NCI-H2171 (cell line): ENCODE results near the gene SGSH.
"Not testable (repeated sequence)": the region's sequence is repeated elsewhere in the genome, so short reads cannot be mapped to it uniquely, and the experiment has no call there.

Experiments
- DNase-seq: peaks from one replicate; lab custom pipeline; 2025; lab: John Stamatoyannopoulos, UW

The SGSH gene

DNA sequence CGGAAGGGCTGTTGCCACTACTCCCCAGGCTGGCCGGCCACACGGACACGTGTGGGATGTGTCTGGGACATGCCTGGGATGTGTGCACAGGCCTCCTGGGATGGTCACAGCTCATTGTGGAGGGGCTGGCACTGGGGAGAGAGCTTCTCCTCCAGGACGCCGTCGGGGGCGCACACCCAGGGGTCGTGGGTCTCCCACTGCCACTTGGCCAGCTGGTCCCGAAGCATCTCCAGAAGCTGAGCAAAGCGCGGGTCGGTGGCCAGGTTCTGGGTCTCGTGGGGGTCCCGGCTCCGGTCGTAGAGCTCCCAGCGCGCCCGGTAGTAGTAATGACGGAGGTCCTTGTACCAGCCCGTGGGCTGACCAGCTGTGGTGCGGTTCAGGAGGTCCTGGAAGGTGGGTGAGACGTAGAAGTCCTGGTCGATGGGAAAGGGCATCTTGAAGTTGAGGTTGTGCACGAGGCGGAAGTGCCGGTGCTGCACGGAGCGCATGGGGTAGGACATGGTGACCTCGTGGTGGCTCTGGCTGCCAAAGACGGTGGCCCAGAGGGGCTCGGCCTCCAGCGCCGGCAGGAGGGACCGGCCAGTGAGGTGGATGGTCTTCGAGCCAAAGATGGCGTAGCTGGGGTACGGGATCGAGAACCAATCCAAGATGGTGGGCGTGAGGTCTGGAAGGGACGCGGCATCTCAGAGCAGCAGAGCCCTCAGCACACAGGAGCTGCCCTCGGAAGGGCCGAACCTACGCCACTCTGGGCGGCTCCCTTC is 9.6 kb downstream of the SGSH start:
- DNase-seq, result no peak

DNA sequence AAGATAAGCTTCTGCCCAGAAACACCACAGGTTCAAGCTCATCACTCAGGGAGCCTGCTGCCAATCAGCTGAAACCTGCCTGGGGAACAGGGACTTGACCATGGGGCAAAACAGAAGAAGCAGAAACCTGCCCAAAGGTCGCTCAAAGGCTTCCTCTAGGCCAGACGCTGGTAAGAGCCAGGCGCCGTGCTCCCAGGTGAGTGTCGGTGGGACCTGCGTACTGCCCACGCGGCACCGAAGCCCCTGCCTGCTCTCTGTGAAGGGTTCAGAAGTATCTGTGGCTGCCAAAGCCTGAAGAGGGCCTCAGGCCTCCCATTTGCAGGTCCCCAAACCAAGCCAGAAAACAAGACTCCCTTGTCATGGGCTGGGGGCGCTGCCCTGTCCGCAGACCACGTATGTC is 10.4 kb downstream of the SGSH start:
- no peak for DNase-seq

DNA sequence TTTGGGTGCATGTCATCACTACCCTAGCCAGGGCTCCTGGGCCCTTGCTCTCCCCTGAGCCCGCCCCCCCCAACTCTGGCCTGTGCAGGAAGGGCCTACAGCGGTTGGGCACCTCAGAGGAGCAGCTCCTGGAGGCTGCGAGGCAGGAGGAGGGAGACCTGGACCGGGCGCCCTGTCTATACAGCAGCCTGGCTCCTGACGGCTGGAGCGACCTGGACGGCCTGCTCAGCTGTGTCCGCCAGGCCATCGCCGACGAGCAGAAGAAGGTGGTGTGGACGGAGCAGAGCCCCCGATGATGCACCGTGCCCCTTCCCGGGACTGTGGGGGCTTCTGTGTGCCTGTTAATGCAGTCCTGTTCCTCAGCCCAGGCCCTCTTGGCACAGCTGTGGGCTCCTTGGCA is 12.1 kb downstream of the SGSH start:
- DNase-seq, result no peak

DNA sequence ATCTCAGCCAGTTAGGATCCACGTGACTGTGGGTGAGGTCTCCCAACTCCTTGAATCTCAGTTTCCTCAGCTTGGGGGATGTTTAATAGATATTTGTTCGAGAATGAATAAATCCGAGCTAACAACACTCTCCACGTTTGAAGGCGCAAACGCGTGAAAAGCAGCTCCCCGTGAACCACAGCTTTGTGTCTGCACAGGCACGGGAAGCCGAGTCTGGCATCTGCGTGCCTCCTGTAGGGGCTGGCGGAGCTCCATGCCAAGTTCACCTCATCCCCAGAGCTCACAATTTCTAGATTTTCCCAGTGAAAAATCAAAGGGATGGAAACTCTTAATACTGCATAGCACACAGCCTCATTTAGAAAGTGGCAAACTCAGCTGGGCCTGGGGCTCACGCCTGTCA is 14.3 kb downstream of the SGSH start:
- DNase-seq, result no peak

DNA sequence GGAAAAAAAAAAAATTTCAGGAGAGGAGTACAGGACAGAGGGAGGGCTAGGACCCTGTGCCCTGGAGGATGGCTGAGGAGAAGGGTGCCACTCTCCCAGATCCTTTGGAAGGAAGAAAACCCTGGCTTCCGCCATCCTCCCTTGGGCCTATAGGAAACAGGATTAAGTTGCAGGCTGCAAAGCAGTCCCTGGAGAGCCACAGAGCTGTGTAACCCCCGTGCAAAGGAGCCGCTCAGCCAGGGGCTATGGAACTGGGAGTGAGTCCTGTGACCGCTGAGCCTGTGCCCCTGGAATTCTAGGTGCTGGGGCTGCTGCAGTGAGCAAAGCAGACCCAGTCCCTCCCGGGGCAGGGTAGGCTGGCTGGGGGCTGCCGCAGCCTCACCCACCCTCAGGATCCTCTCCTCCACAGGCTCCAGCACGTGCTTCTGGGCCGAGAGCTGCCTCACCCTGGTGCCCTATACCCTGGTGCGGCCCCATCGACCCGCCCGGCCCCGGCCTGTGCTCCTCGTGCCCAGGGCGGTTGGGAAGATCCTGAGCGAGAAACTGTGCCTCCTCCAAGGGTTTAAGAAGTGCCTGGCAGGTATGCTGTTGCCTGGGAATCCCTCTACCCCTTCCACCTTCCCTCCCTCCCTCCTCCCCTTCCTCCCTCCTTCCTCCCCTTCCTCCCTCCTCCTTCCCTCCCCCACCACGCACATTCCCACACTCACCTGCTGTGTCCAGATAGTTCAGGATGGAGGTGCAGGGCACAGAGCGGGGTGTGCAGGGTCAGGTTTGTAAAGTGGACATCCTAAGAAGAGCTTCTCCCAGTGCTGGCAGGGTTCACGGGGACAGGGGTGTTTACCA is 15.3 kb downstream of the SGSH start:
- no peak for DNase-seq

DNA sequence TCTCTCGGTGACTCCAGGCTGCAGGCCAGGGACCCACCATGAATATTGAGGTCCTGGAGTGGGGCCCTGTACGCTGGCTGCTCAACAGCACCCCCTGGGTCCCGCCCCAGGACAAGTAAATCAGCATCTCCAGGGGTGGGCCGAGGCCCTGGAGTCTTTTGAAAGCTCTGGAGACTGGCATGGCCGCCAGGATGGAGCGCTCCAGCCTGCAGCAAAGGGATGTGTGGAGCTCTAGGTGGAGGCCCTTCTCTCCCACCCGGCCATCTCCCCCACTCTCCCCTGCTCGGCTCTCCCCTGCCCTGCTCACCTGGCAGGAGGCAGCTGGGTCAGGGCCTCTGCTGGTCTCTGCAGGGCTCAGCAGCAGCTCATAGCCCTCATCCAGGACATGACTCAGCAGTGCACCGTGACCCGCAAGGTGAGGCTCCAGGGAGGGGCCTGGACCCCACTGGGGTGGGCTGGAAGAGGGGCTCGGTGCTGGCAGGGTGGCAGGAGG is 16.6 kb downstream of the SGSH start:
- DNase-seq, result no peak

DNA sequence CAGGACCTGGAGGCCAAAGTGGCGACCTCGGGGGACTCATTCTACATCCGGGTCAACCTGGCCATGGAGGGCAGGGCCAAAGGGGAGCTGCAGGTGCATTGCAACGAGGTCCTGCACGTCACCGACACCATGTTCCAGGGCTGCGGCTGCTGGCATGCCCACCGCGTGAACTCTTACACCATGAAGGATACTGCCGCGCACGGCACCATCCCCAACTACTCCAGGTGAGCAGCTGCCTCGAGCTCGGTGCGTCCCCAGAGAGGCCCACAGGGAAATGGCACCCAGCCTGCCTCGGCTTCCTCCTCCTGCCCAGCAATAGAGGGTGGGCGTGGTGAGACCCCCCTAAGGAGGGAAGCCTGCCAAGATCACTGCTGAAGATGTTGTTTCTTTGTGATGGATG is 17.9 kb downstream of the SGSH start:
- no peak for DNase-seq

DNA sequence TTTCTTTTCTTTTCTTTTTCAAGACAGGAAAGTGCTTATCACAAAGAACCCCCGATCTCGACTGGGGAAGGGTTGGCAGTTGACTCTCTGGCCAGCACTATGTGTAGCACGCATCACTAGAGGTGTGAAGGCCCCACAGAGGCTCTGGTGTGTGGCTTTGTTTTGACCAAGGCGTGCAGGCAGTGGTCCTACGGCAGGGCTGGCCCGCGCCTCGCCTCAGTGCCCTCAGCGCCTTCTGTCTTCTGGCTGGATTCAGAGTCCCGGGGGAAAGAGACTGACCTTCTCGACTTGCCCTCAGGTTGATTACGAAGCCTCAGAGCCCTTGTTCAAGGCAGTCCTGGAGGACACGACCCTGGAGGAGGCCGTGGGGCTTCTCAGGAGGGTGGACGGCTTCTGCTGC is 18.7 kb downstream of the SGSH start:
- no peak for DNase-seq

DNA sequence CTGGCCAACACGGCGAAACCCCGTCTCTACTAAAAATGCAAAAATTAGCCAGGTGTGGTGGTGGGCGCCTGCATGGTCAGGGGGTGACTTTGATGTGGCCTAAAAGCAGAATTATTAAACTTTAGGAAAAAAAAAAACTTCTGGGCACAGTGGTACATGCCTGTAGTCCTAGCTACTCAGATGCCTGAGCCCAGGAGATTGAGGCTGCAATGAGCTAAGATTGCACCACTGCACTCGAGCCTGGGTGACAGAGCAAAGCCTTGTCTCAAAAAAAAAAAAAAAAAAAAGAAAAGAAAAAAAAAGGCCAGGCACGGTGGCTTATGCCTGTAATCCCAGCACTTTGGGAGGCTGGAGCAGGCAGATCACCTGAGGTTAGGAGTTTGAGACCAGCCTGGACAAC is 20.8 kb downstream of the SGSH start:
- DNase-seq, result not testable (repeated sequence)

DNA sequence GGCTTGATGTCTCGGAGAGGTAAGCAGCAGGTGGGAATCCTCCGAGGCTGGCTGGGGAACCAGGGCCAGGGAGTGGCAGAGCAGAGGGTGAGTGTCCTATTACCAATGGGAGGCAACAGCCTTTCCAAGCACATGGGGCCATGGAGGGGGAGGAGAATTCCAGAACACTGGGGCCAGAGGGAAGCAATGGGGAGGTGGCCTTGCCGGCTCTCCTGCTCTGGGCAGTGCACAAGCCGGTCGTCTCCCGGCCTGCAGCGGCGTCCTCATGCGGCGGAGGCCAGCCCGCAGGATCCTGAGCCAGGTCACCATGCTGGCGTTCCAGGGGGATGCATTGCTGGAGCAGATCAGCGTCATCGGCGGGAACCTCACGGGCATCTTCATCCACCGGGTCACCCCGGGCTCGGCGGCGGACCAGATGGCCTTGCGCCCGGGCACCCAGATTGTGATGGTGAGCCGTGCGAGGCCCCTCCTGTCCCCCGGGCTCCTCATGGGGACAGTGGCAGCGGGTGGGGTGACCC is 21.9 kb downstream of the SGSH start:
- peak; percentile 54 for DNase-seq

DNA sequence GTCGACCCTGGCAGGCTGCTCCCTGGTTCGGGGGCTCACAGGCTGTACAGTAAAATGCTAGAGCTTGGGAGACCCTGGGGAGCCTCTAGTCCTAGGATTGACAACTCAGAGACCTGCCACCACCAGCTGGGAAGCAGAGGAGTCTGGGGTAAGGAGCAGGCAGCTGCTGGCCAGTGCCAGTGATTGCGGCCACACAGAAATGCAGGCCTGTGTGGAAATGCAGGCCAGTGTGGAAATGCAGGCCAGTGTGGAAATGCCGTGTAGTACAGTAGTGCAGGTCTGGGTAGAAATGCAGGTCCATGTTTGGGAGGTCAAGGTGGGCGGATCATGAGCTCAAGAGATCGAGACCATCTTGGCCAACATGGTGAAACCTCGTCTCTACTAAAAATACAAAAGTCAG is 23.5 kb downstream of the SGSH start:
- no peak for DNase-seq

DNA sequence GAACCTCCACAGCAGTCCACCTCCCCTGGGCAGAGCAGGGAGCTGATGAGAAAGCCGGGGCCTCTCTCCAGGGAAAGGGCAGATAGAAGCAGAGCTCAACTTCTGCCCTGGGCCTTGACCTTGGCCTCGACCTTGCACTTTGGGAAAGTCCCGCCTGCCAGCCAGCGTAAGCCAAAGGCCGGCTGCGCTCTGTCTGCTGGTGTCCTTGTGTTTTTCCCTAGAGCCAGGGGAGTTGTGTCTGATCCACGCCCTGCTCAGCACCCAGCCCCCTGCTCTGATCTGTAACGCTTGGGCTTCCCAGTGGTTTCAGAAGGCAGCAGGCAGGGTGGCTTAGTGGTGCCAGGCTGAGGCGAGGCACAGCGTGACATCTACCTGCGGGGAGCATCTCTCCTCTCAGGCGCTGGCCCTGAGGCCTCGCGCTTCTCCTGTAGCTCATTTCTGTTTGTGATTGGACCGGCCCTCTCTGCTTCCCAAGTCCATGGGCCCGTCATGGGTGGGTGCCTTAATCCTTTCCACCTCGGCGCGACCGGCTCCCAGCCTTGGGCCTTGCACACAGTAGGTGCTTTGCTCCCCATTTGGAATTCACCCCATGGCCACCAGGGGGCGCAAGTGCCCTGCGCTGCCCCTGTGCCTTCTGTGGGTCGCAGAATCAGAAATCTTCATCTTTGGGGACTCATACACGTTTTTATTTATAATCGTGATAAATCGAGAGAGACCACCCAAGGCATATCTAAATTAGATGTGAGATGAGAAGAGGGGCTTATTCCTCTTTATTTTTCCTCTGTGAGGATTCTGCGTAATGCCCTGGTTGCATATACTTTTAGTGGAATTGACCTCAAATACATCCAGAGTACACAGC is 24.2 kb downstream of the SGSH start:
- no peak for DNase-seq

DNA sequence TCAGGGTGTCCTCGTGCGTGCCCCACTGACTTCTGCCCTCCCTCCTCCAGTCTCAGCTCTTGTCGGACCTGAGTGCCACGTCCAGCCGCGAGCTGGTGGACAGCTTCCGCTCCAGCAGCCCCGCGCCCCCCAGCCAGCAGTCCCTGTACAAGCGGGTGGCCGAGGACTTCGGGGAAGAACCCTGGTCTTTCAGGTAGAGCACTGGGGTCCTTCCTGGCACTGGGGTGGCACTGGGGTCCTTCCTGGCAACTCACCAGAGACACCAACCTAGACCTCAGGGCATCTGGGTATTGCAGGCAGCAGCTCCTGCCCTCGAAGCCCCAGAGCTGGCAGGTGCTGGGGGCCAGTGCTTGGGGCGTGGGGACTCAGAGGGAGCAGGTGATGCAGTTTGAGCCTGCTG is 25.0 kb downstream of the SGSH start:
- DNase-seq, result no peak

DNA sequence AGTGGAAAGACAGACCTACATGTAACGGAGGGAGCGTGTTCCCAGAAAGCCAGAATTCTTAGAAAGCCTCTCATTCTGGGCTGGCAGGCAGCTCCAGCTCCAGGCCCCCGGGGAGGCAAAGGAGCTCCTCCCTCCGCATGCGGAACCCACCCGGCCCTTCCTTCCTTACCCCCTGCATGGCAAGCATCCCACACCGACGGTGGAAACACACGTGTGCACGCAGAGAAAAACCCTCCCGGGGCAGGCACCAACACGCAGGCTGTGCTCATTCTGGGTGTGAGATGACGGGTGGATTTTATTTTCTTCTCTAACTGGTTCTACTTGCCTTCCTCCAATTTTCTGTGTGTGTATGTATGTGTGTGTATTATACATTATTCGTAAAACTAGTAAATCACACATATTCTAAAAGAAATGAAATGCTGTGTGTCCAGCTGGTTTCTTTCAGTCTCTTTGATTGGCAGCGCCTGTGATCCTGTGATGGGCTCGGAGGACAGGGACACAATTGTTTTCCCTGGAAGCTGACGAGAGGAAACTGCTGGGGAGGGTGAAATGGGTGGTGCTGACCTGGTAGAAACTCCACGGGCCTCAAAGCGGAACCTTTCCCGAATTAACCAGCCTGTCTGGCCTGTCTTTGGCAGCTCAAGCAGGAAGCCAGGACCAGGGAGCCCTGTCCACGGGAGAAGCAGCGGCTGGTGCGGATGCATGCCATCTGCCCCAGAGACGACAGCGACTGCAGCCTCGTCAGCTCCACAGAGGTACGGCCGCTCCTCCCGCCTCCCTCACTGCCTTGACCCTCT is 28.1 kb downstream of the SGSH start:
- peak; percentile 13 for DNase-seq

DNA sequence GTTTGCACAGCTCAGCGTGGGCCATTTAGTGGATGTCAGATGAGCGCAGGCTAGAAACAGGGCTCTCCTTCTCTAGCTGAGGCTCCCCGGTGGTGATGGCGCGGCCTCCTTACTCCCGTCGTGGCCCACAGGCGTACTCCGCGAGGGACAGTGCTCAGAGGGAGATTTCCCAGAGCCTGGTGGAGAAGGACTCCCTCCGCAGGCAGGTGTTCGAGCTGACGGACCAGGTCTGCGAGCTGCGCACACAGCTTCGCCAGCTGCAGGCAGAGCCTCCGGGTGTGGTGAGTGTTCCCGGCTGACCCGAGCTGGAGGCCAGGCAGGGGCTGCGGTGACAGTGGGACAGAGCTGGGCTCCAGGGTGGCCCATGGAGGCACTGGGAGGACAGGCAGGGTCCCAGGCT is 28.9 kb downstream of the SGSH start:
- DNase-seq, result no peak

DNA sequence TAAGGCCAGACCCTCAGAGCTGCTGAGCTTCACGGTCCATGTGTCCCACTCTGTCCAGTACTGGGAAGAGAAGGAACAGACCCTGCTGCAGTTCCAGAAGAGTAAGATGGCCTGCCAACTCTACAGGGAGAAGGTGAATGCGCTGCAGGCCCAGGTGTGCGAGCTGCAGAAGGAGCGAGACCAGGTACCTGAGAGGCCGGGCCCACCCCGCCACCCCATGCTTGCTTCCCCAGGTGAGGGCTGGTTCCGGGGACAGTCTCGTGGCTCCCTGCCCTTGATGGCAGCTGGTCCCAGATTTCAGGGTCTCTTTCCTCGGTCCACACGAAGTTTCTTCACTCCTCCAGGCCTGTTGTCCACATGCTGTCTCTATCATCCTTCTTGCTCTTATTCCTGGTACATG is 29.4 kb downstream of the SGSH start:
- DNase-seq, result no peak

DNA sequence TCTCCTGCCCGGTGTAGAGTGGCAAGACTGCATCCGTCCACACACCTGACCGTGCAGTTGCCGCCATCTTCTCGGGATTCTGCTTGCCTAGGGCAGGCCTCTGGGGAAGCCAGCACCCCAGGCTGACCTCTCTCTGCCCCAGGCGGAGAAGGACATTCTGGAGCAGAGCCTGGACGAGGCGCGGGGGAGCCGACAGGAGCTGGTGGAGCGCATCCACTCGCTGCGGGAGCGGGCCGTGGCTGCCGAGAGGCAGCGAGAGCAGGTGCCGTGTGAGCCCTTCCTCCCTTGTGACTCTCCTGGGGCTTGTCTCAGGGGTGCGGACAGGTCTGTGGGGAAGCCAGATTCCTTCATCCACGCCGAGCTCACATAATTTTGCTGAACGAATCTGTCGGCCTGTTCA is 30.5 kb downstream of the SGSH start:
- no peak for DNase-seq

DNA sequence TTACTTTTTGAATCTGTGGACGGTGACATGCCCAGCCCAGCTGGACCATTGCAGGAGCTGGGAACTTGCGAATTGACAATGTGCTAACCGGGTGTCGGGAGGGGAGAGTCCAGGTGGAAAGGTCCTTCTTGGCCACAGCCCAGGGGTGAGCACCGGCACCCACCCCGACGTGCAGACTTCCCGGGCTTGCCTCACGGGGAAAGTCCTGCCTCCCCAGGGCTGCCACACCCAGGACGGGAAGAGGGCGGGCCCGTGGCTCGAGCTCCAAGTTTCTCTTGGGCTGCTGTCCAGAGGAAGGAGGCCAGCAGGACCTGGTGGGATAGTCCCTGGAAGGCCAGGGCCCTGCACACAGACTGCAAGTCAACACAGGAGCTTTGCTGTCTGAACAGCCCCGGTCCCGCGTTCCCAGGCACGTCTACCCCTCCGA is 32.6 kb downstream of the SGSH start:
- DNase-seq, result no peak

DNA sequence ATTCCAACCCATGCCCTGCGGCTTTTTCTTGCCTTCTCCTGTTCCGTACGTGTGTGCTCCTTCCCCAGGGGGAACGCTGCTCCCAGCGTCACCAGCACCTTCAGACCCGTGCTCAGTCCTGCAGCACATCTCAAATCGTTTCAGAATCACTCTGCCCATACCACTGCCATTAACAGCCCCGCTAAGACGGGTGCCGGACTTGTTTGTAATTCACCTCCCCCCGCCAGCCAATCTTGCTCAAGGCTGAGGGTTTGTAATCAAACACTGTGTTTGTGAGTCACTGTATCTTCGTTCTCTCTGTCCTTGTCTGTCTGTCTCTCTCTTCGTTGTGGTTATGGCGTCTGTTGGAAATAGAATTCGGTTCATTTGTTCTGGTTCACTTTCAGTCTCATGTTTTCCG is 33.0 kb downstream of the SGSH start:
- DNase-seq, result no peak

DNA sequence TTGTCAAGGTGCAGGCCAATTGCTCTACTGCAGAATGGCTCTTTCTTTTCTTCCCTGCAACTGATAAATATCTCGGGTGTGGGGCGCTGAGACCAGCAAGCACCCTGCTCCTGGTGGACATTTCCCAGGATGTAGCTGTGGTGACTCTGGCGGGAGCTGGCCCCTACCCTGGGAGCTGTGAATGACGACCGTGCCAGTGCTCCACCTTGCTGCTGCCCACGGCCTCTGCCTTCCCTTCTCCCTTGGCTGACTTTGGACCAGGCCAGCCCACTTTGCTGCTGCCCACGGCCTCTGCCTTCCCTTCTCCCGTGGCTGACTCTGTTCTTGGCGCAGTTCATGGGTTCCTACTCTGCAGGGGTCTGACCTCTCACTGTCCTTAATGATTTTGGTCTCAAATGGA is 34.2 kb downstream of the SGSH start:
- no peak for DNase-seq

DNA sequence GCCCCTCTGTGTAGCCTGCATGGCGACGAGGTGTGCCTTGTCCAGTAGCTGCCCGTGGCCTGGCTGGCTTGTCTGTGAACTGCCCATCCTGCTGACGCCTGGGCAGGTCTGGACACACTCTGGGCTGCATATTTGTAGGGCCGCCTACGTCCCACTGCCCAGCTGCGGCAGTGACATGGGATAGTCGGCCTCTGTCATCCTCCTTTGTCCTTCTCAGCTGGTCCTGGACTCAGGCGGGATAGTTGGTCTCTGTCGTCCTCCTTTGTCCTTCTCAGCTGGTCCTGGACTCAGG is 35.8 kb downstream of the SGSH start:
- DNase-seq, result no peak
